ENCODE measurements around the gene NDUFAB1. TPM values are rescaled to one million over a fixed set of nuclear protein-coding genes. Genes with fewer than 3 reads are reported as not detected.

Gene NDUFAB1
- total and polyA plus RNA-seq, 8 donors, result 64.9 to 78.7 (median 71.1) TPM

DNA sequence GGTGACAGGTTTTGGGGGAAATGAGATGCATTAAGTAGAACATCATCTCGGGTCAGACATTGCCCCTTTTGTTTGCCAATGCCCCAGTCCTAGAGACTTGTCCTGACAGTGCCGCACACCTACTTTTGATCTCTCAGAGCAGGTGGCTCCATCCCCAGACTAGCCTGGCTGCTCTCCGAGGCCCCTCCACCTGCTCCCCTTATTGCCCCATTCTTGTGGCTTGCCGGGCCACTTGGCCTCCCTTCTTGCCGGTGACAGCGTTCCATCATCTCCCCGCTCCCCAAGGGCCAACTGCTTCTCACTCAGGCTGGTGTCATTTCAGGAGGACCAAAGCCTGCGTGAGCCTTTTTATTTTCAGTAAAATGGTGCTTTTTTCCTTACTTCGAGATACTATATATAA is 23.7 kb downstream of the NDUFAB1 start:
- ATAC-seq (no peak), DNase-seq (no peak)
- Histone ChIP-seq H3K9me3 (no peaks in the 10 kb centered on the region), H3K27me3 (no peaks in the 10 kb centered on the region), H3K36me3 (peaks cover 0 to 88% of the 10 kb centered on the region in 2 donors), H3K27ac (no peak overlapping the region), H3K4me1 (peaks cover 0 to 8% of the 10 kb centered on the region in 2 donors), H3K4me3 (no peak overlapping the region)
- intact Hi-C loops (cut with DNase I), result no loop called here
- TF ChIP-seq, protein P1, sequence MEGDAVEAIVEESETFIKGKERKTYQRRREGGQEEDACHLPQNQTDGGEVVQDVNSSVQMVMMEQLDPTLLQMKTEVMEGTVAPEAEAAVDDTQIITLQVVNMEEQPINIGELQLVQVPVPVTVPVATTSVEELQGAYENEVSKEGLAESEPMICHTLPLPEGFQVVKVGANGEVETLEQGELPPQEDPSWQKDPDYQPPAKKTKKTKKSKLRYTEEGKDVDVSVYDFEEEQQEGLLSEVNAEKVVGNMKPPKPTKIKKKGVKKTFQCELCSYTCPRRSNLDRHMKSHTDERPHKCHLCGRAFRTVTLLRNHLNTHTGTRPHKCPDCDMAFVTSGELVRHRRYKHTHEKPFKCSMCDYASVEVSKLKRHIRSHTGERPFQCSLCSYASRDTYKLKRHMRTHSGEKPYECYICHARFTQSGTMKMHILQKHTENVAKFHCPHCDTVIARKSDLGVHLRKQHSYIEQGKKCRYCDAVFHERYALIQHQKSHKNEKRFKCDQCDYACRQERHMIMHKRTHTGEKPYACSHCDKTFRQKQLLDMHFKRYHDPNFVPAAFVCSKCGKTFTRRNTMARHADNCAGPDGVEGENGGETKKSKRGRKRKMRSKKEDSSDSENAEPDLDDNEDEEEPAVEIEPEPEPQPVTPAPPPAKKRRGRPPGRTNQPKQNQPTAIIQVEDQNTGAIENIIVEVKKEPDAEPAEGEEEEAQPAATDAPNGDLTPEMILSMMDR (IDR thresholded peaks at IDR 0.05), result no peak

DNA sequence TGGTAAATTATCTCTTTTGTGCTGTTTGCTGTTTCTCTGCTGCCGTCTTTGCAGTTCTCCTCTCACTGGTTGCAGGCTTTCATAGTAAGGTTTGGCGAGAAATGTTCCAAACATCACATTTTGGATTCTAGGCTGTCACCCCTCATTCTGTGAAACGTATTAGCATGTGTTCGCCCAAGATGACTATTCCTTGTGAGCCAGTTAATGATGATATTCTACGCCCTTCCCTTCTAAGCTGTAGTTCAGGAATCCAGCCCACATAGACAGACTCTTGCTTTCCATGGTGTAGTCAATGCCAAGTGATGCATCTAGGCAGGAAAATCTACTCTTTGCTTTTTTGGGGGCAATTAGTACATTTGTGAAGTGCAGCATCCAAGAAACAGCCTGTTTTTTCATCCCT is 24.2 kb downstream of the NDUFAB1 start:
- Histone ChIP-seq H3K36me3 (peaks cover 0 to 90% of the 10 kb centered on the region in 2 donors), H3K27ac (no peak overlapping the region), H3K9me3 (no peaks in the 10 kb centered on the region), H3K27me3 (no peaks in the 10 kb centered on the region), H3K4me1 (peaks cover 0 to 8% of the 10 kb centered on the region in 2 donors), H3K4me3 (no peak overlapping the region)
- TF ChIP-seq, protein P1 (IDR thresholded peaks at IDR 0.05), result no peak
- no peak for DNase-seq
- ATAC-seq, result no peak
- intact Hi-C loops (cut with DNase I), result no loop called here

DNA sequence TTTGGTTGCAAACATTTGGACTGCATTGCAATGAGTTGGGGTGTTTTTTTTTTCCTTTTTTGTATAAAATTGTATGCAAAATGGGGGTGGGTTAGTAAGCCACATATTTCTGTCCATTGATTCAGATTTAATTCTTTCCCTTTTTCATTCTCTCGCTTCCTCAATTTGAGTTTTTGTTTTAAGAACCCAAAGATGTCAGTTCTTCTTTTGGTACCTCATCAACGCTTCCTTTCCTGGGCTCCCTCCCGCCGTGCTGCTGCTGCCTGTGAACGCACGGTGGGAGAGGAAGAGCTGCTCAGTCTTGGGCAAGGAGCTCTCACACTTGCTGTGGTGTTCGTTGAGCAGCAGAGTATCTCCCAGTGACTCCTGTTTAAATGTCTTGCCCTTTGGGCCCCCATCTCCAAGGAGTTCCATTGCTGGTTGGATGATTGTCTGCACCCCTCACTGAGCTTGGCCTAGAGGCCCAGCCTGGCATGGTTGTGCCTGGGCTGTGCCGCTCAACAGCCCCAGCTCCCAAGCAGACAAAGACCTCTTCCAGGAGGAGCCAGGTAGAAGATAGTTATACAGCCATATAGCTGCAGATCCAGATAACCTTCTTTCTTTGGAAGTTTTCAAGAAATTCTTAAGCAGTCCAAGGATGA is 25.0 kb downstream of the NDUFAB1 start:
- Histone ChIP-seq H3K4me3 (no peak overlapping the region), H3K9me3 (no peaks in the 10 kb centered on the region), H3K27ac (peak overlapping the region in 1 of 2 donors; percentile 23), H3K27me3 (no peaks in the 10 kb centered on the region), H3K4me1 (peaks cover 0 to 8% of the 10 kb centered on the region in 2 donors), H3K36me3 (peaks cover 0 to 95% of the 10 kb centered on the region in 2 donors)
- intact Hi-C loops (cut with DNase I), result no loop called here
- ATAC-seq (peak; percentile 33), DNase-seq (no peak)
- TF ChIP-seq, protein P1 (IDR thresholded peaks at IDR 0.05), result no peak

DNA sequence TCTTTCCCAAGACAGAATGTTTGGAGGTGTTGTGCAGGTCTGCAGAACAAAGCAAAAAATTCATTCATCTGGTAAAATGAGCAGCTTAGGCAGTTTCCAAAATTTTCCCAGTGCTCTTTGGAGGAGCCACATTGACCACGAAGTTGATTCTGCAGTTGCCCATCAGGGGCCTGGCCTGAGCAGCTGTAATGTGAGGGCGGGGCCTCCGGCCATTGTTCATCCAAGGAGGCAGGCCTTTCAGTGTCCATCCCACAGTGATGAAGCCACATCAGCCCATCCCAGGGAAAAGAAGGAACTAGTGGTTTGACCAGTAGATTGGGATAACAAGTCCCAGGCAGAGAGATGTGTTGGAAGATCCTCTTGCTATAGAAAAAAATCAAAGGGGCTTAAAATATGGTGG is 28.5 kb downstream of the NDUFAB1 start:
- Histone ChIP-seq H3K4me1 (peaks cover 0 to 8% of the 10 kb centered on the region in 2 donors), H3K36me3 (peaks cover 0 to 100% of the 10 kb centered on the region in 2 donors), H3K4me3 (no peak overlapping the region), H3K9me3 (no peaks in the 10 kb centered on the region), H3K27me3 (no peaks in the 10 kb centered on the region), H3K27ac (no peak overlapping the region)
- DNase-seq (no peak), ATAC-seq (no peak)
- TF ChIP-seq, protein P1 (IDR thresholded peaks at IDR 0.05), result no peak
- intact Hi-C loops (cut with DNase I), result no loop called here

DNA sequence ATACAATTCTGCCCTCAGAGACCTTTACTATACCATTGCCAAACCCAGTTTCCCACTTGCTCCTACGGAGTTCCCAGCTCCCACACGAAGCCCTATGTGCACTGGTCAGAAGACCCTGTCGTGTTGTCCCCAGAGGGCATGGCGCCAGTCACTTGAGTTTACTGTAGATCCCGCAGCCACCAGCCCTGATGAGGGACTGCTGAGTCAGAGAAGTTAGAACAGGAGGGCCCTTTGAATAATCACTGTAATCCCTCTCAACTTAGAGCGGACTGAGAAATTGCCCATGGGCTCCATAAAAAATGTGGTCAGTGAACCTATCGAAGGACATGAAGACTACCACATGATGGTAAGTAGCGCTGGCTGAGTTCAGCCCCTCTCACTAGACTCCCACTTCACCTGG is 29.4 kb downstream of the NDUFAB1 start:
- DNase-seq (no peak), ATAC-seq (no peak)
- Histone ChIP-seq H3K9me3 (no peaks in the 10 kb centered on the region), H3K27ac (no peak overlapping the region), H3K27me3 (no peaks in the 10 kb centered on the region), H3K4me3 (no peak overlapping the region), H3K36me3 (peaks cover 0 to 100% of the 10 kb centered on the region in 2 donors), H3K4me1 (peaks cover 0 to 8% of the 10 kb centered on the region in 2 donors)
- TF ChIP-seq, protein P1 (IDR thresholded peaks at IDR 0.05), result no peak
- intact Hi-C loops (cut with DNase I), result no loop called here

Data from left lung (tissue), 10 donors.